ENCODE measurements around the gene CCDC24. TPM values are rescaled to one million over a fixed set of nuclear protein-coding genes. Genes with fewer than 3 reads are reported as not detected.

The CCDC24 gene
- total RNA-seq, 1 experiment from 2014 or later, result 24.4 TPM

DNA sequence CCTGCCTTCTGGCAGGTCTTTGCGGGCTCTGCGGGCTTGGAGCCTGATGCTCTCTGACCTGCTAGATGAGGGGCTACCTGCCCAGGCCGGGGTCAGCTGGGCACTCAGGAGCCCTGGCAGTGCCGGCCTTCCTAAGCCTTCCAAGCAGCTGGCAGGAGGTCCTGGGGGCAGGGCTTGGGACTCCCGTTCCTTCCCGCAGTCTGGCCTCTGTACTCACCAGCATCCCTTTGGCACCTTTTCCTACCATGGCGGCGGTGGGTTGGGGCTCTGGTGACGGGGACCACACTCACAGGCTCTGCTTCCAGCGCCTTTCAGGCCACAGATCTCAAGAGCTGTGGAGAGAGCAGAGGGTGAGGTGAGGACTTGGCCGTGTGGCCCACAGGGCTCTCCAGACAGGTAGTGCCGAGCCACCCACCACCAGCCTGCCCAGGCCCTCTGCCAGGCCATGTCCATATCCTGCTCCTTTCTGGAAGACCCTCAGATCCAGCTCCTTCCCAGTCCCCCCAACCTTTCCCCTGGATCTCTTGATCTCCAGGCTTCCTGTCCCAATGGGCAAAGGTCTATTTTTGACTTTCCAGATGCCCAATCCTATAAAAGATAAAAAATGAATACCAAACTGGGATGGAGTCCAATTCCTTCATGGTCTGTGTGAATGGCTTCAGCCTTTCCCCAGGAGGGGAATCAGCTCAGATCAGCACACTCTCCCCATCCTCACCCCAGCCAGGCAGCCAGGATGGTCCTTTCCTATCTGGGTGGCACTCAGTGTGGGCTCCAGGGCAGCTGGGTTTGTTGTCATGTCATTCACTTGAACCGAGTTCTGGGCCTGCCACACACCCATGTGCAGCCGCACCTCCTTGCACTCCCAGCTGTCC lies 32.9 kb downstream of the CCDC24 start:
- in situ Hi-C loops (cut with HindIII; ENCODE audit: low pct_unique_long_range_greater_than_20kb, low sequenced_read_pairs) (no loop called here), intact Hi-C loops (cut with micrococcal nuclease; ENCODE audit: unreplicated experiment) (no loop called here)
- no peak for DNase-seq (ENCODE audit: low read depth, low spot score)
- no TSS peak for BruUV-seq (replicated peaks)
- no peak overlapping the region for H3K27ac ChIP-seq (ENCODE audit: low read length)
- H3K36me3 ChIP-seq (ENCODE audit: control insufficient read depth, insufficient read depth, low read length), result no peaks in the 10 kb centered on the region
- peaks cover 15% of the 10 kb centered on the region for H3K4me1 ChIP-seq (ENCODE audit: control insufficient read depth, insufficient read depth, low read length)
- no peak for TF ChIP-seq SIN3A (IDR thresholded peaks at IDR 0.05; ENCODE audit: borderline replicate concordance, insufficient read depth, low read depth, low read length)
- TF ChIP-seq, protein P1, sequence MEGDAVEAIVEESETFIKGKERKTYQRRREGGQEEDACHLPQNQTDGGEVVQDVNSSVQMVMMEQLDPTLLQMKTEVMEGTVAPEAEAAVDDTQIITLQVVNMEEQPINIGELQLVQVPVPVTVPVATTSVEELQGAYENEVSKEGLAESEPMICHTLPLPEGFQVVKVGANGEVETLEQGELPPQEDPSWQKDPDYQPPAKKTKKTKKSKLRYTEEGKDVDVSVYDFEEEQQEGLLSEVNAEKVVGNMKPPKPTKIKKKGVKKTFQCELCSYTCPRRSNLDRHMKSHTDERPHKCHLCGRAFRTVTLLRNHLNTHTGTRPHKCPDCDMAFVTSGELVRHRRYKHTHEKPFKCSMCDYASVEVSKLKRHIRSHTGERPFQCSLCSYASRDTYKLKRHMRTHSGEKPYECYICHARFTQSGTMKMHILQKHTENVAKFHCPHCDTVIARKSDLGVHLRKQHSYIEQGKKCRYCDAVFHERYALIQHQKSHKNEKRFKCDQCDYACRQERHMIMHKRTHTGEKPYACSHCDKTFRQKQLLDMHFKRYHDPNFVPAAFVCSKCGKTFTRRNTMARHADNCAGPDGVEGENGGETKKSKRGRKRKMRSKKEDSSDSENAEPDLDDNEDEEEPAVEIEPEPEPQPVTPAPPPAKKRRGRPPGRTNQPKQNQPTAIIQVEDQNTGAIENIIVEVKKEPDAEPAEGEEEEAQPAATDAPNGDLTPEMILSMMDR (IDR thresholded peaks at IDR 0.05), result no peak
- TF ChIP-seq, protein P2, sequence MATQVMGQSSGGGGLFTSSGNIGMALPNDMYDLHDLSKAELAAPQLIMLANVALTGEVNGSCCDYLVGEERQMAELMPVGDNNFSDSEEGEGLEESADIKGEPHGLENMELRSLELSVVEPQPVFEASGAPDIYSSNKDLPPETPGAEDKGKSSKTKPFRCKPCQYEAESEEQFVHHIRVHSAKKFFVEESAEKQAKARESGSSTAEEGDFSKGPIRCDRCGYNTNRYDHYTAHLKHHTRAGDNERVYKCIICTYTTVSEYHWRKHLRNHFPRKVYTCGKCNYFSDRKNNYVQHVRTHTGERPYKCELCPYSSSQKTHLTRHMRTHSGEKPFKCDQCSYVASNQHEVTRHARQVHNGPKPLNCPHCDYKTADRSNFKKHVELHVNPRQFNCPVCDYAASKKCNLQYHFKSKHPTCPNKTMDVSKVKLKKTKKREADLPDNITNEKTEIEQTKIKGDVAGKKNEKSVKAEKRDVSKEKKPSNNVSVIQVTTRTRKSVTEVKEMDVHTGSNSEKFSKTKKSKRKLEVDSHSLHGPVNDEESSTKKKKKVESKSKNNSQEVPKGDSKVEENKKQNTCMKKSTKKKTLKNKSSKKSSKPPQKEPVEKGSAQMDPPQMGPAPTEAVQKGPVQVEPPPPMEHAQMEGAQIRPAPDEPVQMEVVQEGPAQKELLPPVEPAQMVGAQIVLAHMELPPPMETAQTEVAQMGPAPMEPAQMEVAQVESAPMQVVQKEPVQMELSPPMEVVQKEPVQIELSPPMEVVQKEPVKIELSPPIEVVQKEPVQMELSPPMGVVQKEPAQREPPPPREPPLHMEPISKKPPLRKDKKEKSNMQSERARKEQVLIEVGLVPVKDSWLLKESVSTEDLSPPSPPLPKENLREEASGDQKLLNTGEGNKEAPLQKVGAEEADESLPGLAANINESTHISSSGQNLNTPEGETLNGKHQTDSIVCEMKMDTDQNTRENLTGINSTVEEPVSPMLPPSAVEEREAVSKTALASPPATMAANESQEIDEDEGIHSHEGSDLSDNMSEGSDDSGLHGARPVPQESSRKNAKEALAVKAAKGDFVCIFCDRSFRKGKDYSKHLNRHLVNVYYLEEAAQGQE (IDR thresholded peaks at IDR 0.05; ENCODE audit: insufficient read depth in 1 of 2, low read depth in 2 of 2, low read length in 1 of 2), result no peak
- TF ChIP-seq POLR2AphosphoS5 (IDR thresholded peaks at IDR 0.05; ENCODE audit: low read depth, low read length), result no peak
- TF ChIP-seq TCF7L2 (IDR thresholded peaks at IDR 0.05; ENCODE audit: low read depth, low read length), result no peak
- H3K4me3 ChIP-seq (ENCODE audit: low read depth in 2 of 2, low read length in 2 of 2), result no peak overlapping the region
- H3K27me3 ChIP-seq (ENCODE audit: control insufficient read depth, insufficient read depth, low read length), result no peaks in the 10 kb centered on the region
- ChIA-PET POLR2A (no interaction called here), CTCF (no interaction called here)
- ATAC-seq, result peak; percentile 29
- no peaks in the 10 kb centered on the region for H3K9me3 ChIP-seq (ENCODE audit: control insufficient read depth, insufficient read depth, low read depth, low read length)

- no peak for DNase-seq (ENCODE audit: low read depth, low spot score)
- intact Hi-C loops (cut with micrococcal nuclease; ENCODE audit: unreplicated experiment), result no loop called here
These were observed 33.6 kb downstream of the CCDC24 start for GRCh38 chr1:44024903-44025525.

More at GRCh38 chr1:44024903-44025525, 33.6 kb downstream of the CCDC24 start:
- no peak overlapping the region for H3K4me3 ChIP-seq (ENCODE audit: low read depth in 2 of 2, low read length in 2 of 2)
- H3K27ac ChIP-seq (ENCODE audit: low read length), result no peak overlapping the region
- POLR2A ChIA-PET, result no interaction called here
- no peaks in the 10 kb centered on the region for H3K36me3 ChIP-seq (ENCODE audit: control insufficient read depth, insufficient read depth, low read length)
- BruUV-seq (replicated peaks), result no TSS peak
- no peak for TF ChIP-seq TCF7L2 (IDR thresholded peaks at IDR 0.05; ENCODE audit: low read depth, low read length)
- TF ChIP-seq POLR2AphosphoS5 (IDR thresholded peaks at IDR 0.05; ENCODE audit: low read depth, low read length), result no peak
- TF ChIP-seq, protein P2 (IDR thresholded peaks at IDR 0.05; ENCODE audit: insufficient read depth in 1 of 2, low read depth in 2 of 2, low read length in 1 of 2), result no peak
- TF ChIP-seq, protein P1 (IDR thresholded peaks at IDR 0.05), result no peak
- no peak for TF ChIP-seq SIN3A (IDR thresholded peaks at IDR 0.05; ENCODE audit: borderline replicate concordance, insufficient read depth, low read depth, low read length)
- no peaks in the 10 kb centered on the region for H3K27me3 ChIP-seq (ENCODE audit: control insufficient read depth, insufficient read depth, low read length)
- CTCF ChIA-PET, result no interaction called here
- H3K4me1 ChIP-seq (ENCODE audit: control insufficient read depth, insufficient read depth, low read length), result peaks cover 18% of the 10 kb centered on the region
- in situ Hi-C loops (cut with HindIII; ENCODE audit: low pct_unique_long_range_greater_than_20kb, low sequenced_read_pairs), result no loop called here
- peak; percentile 40 for ATAC-seq
- no peaks in the 10 kb centered on the region for H3K9me3 ChIP-seq (ENCODE audit: control insufficient read depth, insufficient read depth, low read depth, low read length)

Data from Panc1 (cell line).